ENCODE measurements around the gene FRAT1. TPM values are rescaled to one million over a fixed set of nuclear protein-coding genes. Genes with fewer than 3 reads are reported as not detected.

FRAT1 gene
- total RNA-seq, 2 donors from 2014 or later, result 24.4 to 26.5 TPM

- Mint-ChIP-seq H3K27me3 (no peaks in the 10 kb centered on the region), H3K4me1 (peaks cover 27% of the 10 kb centered on the region), H3K27ac (peak overlapping the region; percentile 95), H3K4me3 (peak overlapping the region; percentile 93), H3K36me3 (ENCODE audit: low read depth) (no peaks in the 10 kb centered on the region)
- DNase-seq (peak in 1 of 3 donors; percentile 13), ATAC-seq (peak; percentile 5)
- H3K9me3 ChIP-seq (ENCODE audit: control insufficient read depth, low read length, poor library complexity, severe bottlenecking), result no peaks in the 10 kb centered on the region
These were observed 1.5 kb downstream of the FRAT1 start for GRCh38 chr10:97320480-97321031.

GRCh38 chr10:97321032-97321803, 2.1 kb downstream of the FRAT1 start:
- no peaks in the 10 kb centered on the region for H3K27me3 Mint-ChIP-seq
- H3K27ac Mint-ChIP-seq, result peak overlapping the region; percentile 95
- H3K4me3 Mint-ChIP-seq, result peak overlapping the region; percentile 93
- H3K36me3 Mint-ChIP-seq (ENCODE audit: low read depth), result no peaks in the 10 kb centered on the region
- ATAC-seq (no peak), DNase-seq (no peak)
- H3K9me3 ChIP-seq (ENCODE audit: control insufficient read depth, low read length, poor library complexity, severe bottlenecking), result no peaks in the 10 kb centered on the region
- peaks cover 27% of the 10 kb centered on the region for H3K4me1 Mint-ChIP-seq

- Mint-ChIP-seq H3K4me3 (peak overlapping the region; percentile 93), H3K27me3 (no peaks in the 10 kb centered on the region), H3K27ac (peak overlapping the region; percentile 95), H3K4me1 (peaks cover 27% of the 10 kb centered on the region), H3K36me3 (ENCODE audit: low read depth) (no peaks in the 10 kb centered on the region)
- no peaks in the 10 kb centered on the region for H3K9me3 ChIP-seq (ENCODE audit: control insufficient read depth, low read length, poor library complexity, severe bottlenecking)
- DNase-seq (no peak), ATAC-seq (no peak)
These were observed 2.7 kb downstream of the FRAT1 start for GRCh38 chr10:97321804-97322190.

GRCh38 chr10:97323501-97323900, 4.4 kb downstream of the FRAT1 start:
- Mint-ChIP-seq H3K36me3 (ENCODE audit: low read depth) (peaks cover 2% of the 10 kb centered on the region), H3K4me3 (peak overlapping the region; percentile 19), H3K27me3 (no peaks in the 10 kb centered on the region), H3K27ac (no peak overlapping the region), H3K4me1 (peaks cover 32% of the 10 kb centered on the region)
- no peak for ATAC-seq
- DNase-seq, result no peak
- no peaks in the 10 kb centered on the region for H3K9me3 ChIP-seq (ENCODE audit: control insufficient read depth, low read length, poor library complexity, severe bottlenecking)

- DNase-seq (no peak), ATAC-seq (no peak)
- no peaks in the 10 kb centered on the region for H3K27me3 Mint-ChIP-seq
- peaks cover 5% of the 10 kb centered on the region for H3K36me3 Mint-ChIP-seq (ENCODE audit: low read depth)
- H3K9me3 ChIP-seq (ENCODE audit: control insufficient read depth, low read length, poor library complexity, severe bottlenecking), result no peaks in the 10 kb centered on the region
- peaks cover 26% of the 10 kb centered on the region for H3K4me1 Mint-ChIP-seq
- H3K27ac Mint-ChIP-seq, result no peak overlapping the region
- no peak overlapping the region for H3K4me3 Mint-ChIP-seq
These were observed 6.7 kb downstream of the FRAT1 start for GRCh38 chr10:97325754-97326153.

GRCh38 chr10:97327348-97328294, 8.6 kb downstream of the FRAT1 start:
- peak overlapping the region; percentile 43 for H3K27ac Mint-ChIP-seq
- no peak overlapping the region for H3K4me3 Mint-ChIP-seq
- no peak for DNase-seq
- no peak for ATAC-seq
- H3K27me3 Mint-ChIP-seq, result no peaks in the 10 kb centered on the region
- H3K36me3 Mint-ChIP-seq (ENCODE audit: low read depth), result peaks cover 6% of the 10 kb centered on the region
- no peaks in the 10 kb centered on the region for H3K9me3 ChIP-seq (ENCODE audit: control insufficient read depth, low read length, poor library complexity, severe bottlenecking)
- peaks cover 32% of the 10 kb centered on the region for H3K4me1 Mint-ChIP-seq

GRCh38 chr10:97328646-97329453, 9.8 kb downstream of the FRAT1 start:
- H3K4me1 Mint-ChIP-seq, result peaks cover 42% of the 10 kb centered on the region
- H3K27me3 Mint-ChIP-seq, result no peaks in the 10 kb centered on the region
- peak overlapping the region; percentile 43 for H3K27ac Mint-ChIP-seq
- DNase-seq (no peak), ATAC-seq (no peak)
- H3K9me3 ChIP-seq (ENCODE audit: control insufficient read depth, low read length, poor library complexity, severe bottlenecking), result no peaks in the 10 kb centered on the region
- H3K36me3 Mint-ChIP-seq (ENCODE audit: low read depth), result peaks cover 6% of the 10 kb centered on the region
- no peak overlapping the region for H3K4me3 Mint-ChIP-seq

GRCh38 chr10:97329766-97330165, 10.7 kb downstream of the FRAT1 start:
- H3K4me1 Mint-ChIP-seq, result peaks cover 42% of the 10 kb centered on the region
- peak overlapping the region; percentile 27 for H3K27ac Mint-ChIP-seq

GRCh38 chr10:97331153-97331703, 12.2 kb downstream of the FRAT1 start:
- ATAC-seq (no peak), DNase-seq (no peak)
- H3K27me3 Mint-ChIP-seq, result no peaks in the 10 kb centered on the region
- peak overlapping the region; percentile 92 for H3K27ac Mint-ChIP-seq
- H3K4me3 Mint-ChIP-seq, result peak overlapping the region; percentile 80
- H3K4me1 Mint-ChIP-seq, result peaks cover 39% of the 10 kb centered on the region
- H3K9me3 ChIP-seq (ENCODE audit: control insufficient read depth, low read length, poor library complexity, severe bottlenecking), result no peaks in the 10 kb centered on the region
- H3K36me3 Mint-ChIP-seq (ENCODE audit: low read depth), result peaks cover 6% of the 10 kb centered on the region

More at GRCh38 chr10:97329766-97330165, 10.7 kb downstream of the FRAT1 start:
- DNase-seq (no peak), ATAC-seq (no peak)
- no peaks in the 10 kb centered on the region for H3K9me3 ChIP-seq (ENCODE audit: control insufficient read depth, low read length, poor library complexity, severe bottlenecking)
- Mint-ChIP-seq H3K36me3 (ENCODE audit: low read depth) (peaks cover 6% of the 10 kb centered on the region), H3K4me3 (peak overlapping the region; percentile 21), H3K27me3 (no peaks in the 10 kb centered on the region)

GRCh38 chr10:97332591-97333350, 13.7 kb downstream of the FRAT1 start:
- H3K4me1 Mint-ChIP-seq, result peaks cover 36% of the 10 kb centered on the region
- peaks cover 6% of the 10 kb centered on the region for H3K36me3 Mint-ChIP-seq (ENCODE audit: low read depth)
- H3K9me3 ChIP-seq (ENCODE audit: control insufficient read depth, low read length, poor library complexity, severe bottlenecking), result no peaks in the 10 kb centered on the region
- H3K27ac Mint-ChIP-seq, result peak overlapping the region; percentile 92
- H3K27me3 Mint-ChIP-seq, result peaks cover 5% of the 10 kb centered on the region
- DNase-seq (no peak), ATAC-seq (no peak)
- H3K4me3 Mint-ChIP-seq, result peak overlapping the region; percentile 95

GRCh38 chr10:97333351-97333600, 14.2 kb downstream of the FRAT1 start:
- peaks cover 9% of the 10 kb centered on the region for H3K27me3 Mint-ChIP-seq
- peak overlapping the region; percentile 95 for H3K4me3 Mint-ChIP-seq
- ATAC-seq (no peak), DNase-seq (no peak)
- peaks cover 4% of the 10 kb centered on the region for H3K36me3 Mint-ChIP-seq (ENCODE audit: low read depth)
- peaks cover 33% of the 10 kb centered on the region for H3K4me1 Mint-ChIP-seq
- peak overlapping the region; percentile 92 for H3K27ac Mint-ChIP-seq
- no peaks in the 10 kb centered on the region for H3K9me3 ChIP-seq (ENCODE audit: control insufficient read depth, low read length, poor library complexity, severe bottlenecking)

Measured in T-helper 17 cell (primary cell).